CD4-positive, alpha-beta T cell treated with Interleukin-10 for 1 hour (primary cell): ENCODE data around the gene SGCD.

ENCODE experiments used
- DNase-seq: peaks from one replicate; pipeline ENCODE4 v3.0.0-alpha.2; 2020

SGCD gene

GRCh38 chr5:156523607-156524006 is 196.6 kb downstream of the SGCD start:
- no peak for DNase-seq

GRCh38 chr5:156526081-156526925 is 199.3 kb downstream of the SGCD start:
- no peak for DNase-seq

- DNase-seq: no peak
Observed at GRCh38 chr5:156527611-156528010, 200.6 kb downstream of the SGCD start.

- no peak for DNase-seq
Observed at GRCh38 chr5:156528673-156529072, 201.7 kb downstream of the SGCD start.

GRCh38 chr5:156529892-156530291 is 202.9 kb downstream of the SGCD start:
- DNase-seq: no peak

- no peak for DNase-seq
Observed at GRCh38 chr5:156531199-156531598, 204.2 kb downstream of the SGCD start.

- no peak for DNase-seq
Observed at GRCh38 chr5:156532921-156533320, 206.0 kb downstream of the SGCD start.

- DNase-seq: no peak
Observed at GRCh38 chr5:156534085-156534484, 207.1 kb downstream of the SGCD start.

GRCh38 chr5:156534906-156535485 is 208.0 kb downstream of the SGCD start:
- DNase-seq: no peak

- no peak for DNase-seq
Observed at GRCh38 chr5:156540491-156540890, 213.5 kb downstream of the SGCD start.

GRCh38 chr5:156541582-156541981 is 214.6 kb downstream of the SGCD start:
- no peak for DNase-seq

- DNase-seq: no peak
Observed at GRCh38 chr5:156543348-156544145, 216.6 kb downstream of the SGCD start.

- DNase-seq: no peak
Observed at GRCh38 chr5:156552855-156553358, 225.9 kb downstream of the SGCD start.

GRCh38 chr5:156556666-156557406 is 229.9 kb downstream of the SGCD start:
- DNase-seq: no peak

GRCh38 chr5:156560002-156560401 is 233.0 kb downstream of the SGCD start:
- no peak for DNase-seq

- DNase-seq: no peak
Observed at GRCh38 chr5:156561651-156562050, 234.7 kb downstream of the SGCD start.

GRCh38 chr5:156570615-156571014 is 243.7 kb downstream of the SGCD start:
- no peak for DNase-seq

GRCh38 chr5:156581725-156582124 is 254.8 kb downstream of the SGCD start:
- DNase-seq: no peak

GRCh38 chr5:156582193-156582598 is 255.2 kb downstream of the SGCD start:
- no peak for DNase-seq

GRCh38 chr5:156584871-156585270 is 257.9 kb downstream of the SGCD start:
- DNase-seq: no peak

GRCh38 chr5:156585999-156586398 is 259.0 kb downstream of the SGCD start:
- DNase-seq: no peak

- no peak for DNase-seq
Observed at GRCh38 chr5:156587012-156587411, 260.0 kb downstream of the SGCD start.

- DNase-seq: no peak
Observed at GRCh38 chr5:156588306-156588705, 261.3 kb downstream of the SGCD start.
